ENCODE results near the gene EGFR. TPM values are rescaled to one million over a fixed set of nuclear protein-coding genes. Genes with fewer than 3 reads are reported as not detected.

Gene EGFR
- total RNA-seq, 2 donors from 2014 or later = 57.8 to 63.4 TPM

DNA sequence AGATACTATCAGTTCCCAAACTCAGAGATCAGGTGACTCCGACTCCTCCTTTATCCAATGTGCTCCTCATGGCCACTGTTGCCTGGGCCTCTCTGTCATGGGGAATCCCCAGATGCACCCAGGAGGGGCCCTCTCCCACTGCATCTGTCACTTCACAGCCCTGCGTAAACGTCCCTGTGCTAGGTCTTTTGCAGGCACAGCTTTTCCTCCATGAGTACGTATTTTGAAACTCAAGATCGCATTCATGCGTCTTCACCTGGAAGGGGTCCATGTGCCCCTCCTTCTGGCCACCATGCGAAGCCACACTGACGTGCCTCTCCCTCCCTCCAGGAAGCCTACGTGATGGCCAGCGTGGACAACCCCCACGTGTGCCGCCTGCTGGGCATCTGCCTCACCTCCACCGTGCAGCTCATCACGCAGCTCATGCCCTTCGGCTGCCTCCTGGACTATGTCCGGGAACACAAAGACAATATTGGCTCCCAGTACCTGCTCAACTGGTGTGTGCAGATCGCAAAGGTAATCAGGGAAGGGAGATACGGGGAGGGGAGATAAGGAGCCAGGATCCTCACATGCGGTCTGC is 162.2 kb downstream of the EGFR start:
- TF ChIP-seq CTCF (IDR thresholded peaks at IDR 0.05) = peak; percentile 28
- no peaks in the 10 kb centered on the region for H3K27me3 ChIP-seq
- H3K9ac ChIP-seq (ENCODE audit: low read depth in 2 of 2, low read length in 2 of 2) = peak overlapping the region in 1 of 2 donors; percentile 13
- intact Hi-C loops (cut with DNase I) = no loop called here
- H3K9me3 ChIP-seq = no peaks in the 10 kb centered on the region
- H3K27ac ChIP-seq = no peak overlapping the region
- DNase-seq = peak; percentile 77
- H3K36me3 ChIP-seq = no peaks in the 10 kb centered on the region
- no peak overlapping the region for H3K4me3 ChIP-seq
- H3K4me1 ChIP-seq = peaks cover 4% of the 10 kb centered on the region

DNA sequence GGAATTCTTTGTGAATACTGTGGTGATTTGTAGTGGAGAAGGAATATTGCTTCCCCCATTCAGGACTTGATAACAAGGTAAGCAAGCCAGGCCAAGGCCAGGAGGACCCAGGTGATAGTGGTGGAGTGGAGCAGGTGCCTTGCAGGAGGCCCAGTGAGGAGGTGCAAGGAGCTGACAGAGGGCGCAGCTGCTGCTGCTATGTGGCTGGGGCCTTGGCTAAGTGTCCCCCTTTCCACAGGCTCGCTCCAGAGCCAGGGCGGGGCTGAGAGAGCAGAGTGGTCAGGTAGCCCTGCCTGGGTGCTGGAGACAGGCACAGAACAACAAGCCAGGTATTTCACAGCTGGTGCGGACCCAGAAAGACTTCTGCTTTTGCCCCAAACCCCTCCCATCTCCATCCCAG is 162.9 kb downstream of the EGFR start:
- peak overlapping the region; percentile 10 for H3K27ac ChIP-seq
- H3K9me3 ChIP-seq = no peaks in the 10 kb centered on the region
- H3K36me3 ChIP-seq = no peaks in the 10 kb centered on the region
- TF ChIP-seq CTCF (IDR thresholded peaks at IDR 0.05) = no peak
- intact Hi-C loops (cut with DNase I) = no loop called here
- no peak for DNase-seq
- no peaks in the 10 kb centered on the region for H3K27me3 ChIP-seq
- H3K4me1 ChIP-seq = peaks cover 4% of the 10 kb centered on the region
- peak overlapping the region in 1 of 2 donors; percentile 13 for H3K9ac ChIP-seq (ENCODE audit: low read depth in 2 of 2, low read length in 2 of 2)
- no peak overlapping the region for H3K4me3 ChIP-seq

DNA sequence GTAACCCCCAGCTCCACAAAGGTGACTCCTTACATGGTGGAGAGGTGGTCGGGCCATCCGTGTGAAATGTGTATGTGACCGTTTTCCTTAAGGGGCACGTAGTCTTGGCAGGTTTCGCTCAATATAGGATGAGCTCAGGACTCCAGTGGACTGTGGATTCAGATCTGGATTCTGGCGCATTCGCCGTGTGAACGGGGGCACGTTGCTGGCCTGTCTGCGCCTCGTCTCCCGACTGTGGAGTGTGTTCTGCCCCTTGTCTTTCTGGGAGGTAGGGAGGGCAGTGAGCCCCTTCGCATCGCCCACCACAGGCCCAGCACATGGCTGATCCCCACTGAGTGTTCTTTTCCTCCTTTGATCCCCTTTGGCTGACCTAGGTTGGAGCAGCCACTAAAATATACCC is 165.1 kb downstream of the EGFR start:
- no peak overlapping the region for H3K4me3 ChIP-seq
- peaks cover 7% of the 10 kb centered on the region for H3K4me1 ChIP-seq
- no peaks in the 10 kb centered on the region for H3K36me3 ChIP-seq
- no peaks in the 10 kb centered on the region for H3K27me3 ChIP-seq
- no peaks in the 10 kb centered on the region for H3K9me3 ChIP-seq
- DNase-seq = no peak
- no peak overlapping the region for H3K27ac ChIP-seq
- no peak overlapping the region for H3K9ac ChIP-seq (ENCODE audit: low read depth in 2 of 2, low read length in 2 of 2)
- TF ChIP-seq CTCF (IDR thresholded peaks at IDR 0.05) = no peak
- intact Hi-C loops (cut with DNase I) = no loop called here

DNA sequence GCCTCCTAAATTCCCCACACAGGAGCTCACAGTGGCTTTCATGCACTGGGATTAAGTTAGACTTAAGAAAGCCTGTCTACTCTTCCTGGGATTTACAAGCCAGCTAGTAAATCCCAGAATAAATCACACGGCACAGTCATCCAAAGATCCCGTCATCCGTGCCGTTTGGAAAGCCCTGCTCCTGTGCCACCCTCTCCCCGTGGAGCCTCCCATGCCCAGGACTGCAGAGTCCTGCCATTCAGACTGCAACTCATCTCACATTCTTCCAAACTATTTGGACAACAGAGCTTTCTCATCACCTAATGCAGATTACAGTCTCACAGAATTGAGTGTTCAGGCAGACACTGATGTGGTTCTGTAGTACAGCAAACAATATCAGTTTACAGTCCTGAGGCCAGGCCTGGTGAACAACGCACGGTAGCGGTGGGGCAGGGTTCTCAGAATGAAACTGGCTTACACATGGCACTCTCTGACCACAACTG is 166.5 kb downstream of the EGFR start:
- H3K27ac ChIP-seq = no peak overlapping the region

DNA sequence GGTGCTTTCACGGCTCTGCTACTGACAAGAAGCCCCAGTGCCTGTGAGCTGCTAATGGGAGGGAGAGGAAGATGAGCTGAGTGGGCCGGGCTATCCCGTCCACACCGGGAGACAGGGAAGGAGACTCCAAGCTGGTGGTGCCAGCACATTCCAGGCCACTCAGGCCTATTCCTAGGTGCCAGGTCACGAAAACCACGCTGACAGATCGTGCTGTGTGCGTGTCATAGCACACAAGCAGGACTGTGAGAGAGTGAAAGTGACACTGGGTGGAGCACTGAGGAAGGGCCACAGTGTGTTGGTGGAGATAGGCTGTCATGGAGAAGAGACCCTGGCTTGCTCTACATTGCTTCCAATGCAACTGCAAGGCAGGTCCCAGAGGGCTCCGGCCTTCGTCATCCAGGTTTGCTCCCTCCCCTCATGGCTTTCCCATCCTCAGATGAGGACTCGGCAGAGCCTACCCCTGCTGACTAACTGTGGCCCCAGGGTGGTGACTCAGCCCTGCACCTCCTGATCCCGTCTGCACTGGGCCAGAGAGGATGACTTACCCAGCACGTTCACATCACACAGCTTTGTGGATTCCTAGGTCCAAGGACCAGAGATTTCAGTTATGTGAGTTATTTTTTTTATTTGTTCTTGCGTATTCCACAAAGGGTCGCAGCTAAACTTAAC is 167.3 kb downstream of the EGFR start:
- no peak for DNase-seq

More for the DNA sequence above, 166.5 kb downstream of the EGFR start:
- Histone ChIP-seq H3K4me1 (peaks cover 7% of the 10 kb centered on the region), H3K36me3 (no peaks in the 10 kb centered on the region), H3K9me3 (no peaks in the 10 kb centered on the region), H3K9ac (ENCODE audit: low read depth in 2 of 2, low read length in 2 of 2) (no peak overlapping the region), H3K4me3 (no peak overlapping the region), H3K27me3 (no peaks in the 10 kb centered on the region)
- DNase-seq = no peak
- intact Hi-C loops (cut with DNase I) = no loop called here
- no peak for TF ChIP-seq CTCF (IDR thresholded peaks at IDR 0.05)

More for the DNA sequence above, 167.3 kb downstream of the EGFR start:
- no peaks in the 10 kb centered on the region for H3K36me3 ChIP-seq
- no peaks in the 10 kb centered on the region for H3K27me3 ChIP-seq
- H3K9ac ChIP-seq (ENCODE audit: low read depth in 2 of 2, low read length in 2 of 2) = no peak overlapping the region
- TF ChIP-seq CTCF (IDR thresholded peaks at IDR 0.05) = no peak
- intact Hi-C loops (cut with DNase I) = no loop called here
- no peaks in the 10 kb centered on the region for H3K9me3 ChIP-seq
- no peak overlapping the region for H3K27ac ChIP-seq
- peaks cover 7% of the 10 kb centered on the region for H3K4me1 ChIP-seq
- no peak overlapping the region for H3K4me3 ChIP-seq
